GM06990 (cell line): ENCODE results near the gene ZNRF1.
A peak's percentile ranks its signal among the peaks of the same experiment; 100 is the strongest.

Experiments
- DNase-seq: peaks from one replicate; pipeline ENCODE4 v3.0.0-alpha.2; 2011; ENCODE audit not compliant: insufficient read length; ENCODE audit errors: extremely low read depth
- H3K27me3 ChIP-seq: replicated peaks from 2 replicates; pipeline ENCODE4 v1.6.0; 2011; ENCODE audit warnings: low read length; ENCODE audit not compliant: control insufficient read depth, insufficient read depth
- H3K36me3 ChIP-seq: 2 replicates; pipeline ENCODE4 v1.5.1; 2011; ENCODE audit warnings: low read length; ENCODE audit not compliant: control insufficient read depth, insufficient read depth
- H3K4me3 ChIP-seq: replicated peaks from 2 replicates; pipeline ENCODE4 v1.5.1; 2011; ENCODE audit warnings: low read depth, mild to moderate bottlenecking, control low read depth, low read length
- CTCF ChIP-seq: IDR thresholded peaks from 2 replicates; pipeline ENCODE4 v1.5.1; 2011; ENCODE audit warnings: low read length, control low read depth, mild to moderate bottlenecking, inconsistent platforms; ENCODE audit not compliant: insufficient read depth, poor library complexity, severe bottlenecking

ZNRF1 gene

GRCh38 chr16:74998481-74999218 lies at the start of gene ZNRF1:
Gene ZNRF1 (plus strand): TSS chr16:74999024. CDS start chr16:74999672, 648 bp downstream.
- peak; percentile 76 for TF ChIP-seq CTCF
- no peaks in the 10 kb centered on the region for H3K36me3 ChIP-seq
- peak; percentile 94 for DNase-seq
- H3K4me3 ChIP-seq: peak within 1 kb of the TSS; percentile 77
- no peaks in the 10 kb centered on the region for H3K27me3 ChIP-seq

GRCh38 chr16:74949309-74949708 lies 49.5 kb upstream of the ZNRF1 start:
- DNase-seq: no peak
- H3K4me3 ChIP-seq: no peak overlapping the region
- no peak for TF ChIP-seq CTCF
- no peaks in the 10 kb centered on the region for H3K27me3 ChIP-seq
- H3K36me3 ChIP-seq: peaks cover 8% of the 10 kb centered on the region

- Histone ChIP-seq H3K36me3 (peaks cover 9% of the 10 kb centered on the region), H3K27me3 (no peaks in the 10 kb centered on the region), H3K4me3 (no peak overlapping the region)
- TF ChIP-seq CTCF: no peak
- no peak for DNase-seq
Measured at GRCh38 chr16:74950511-74950910, 48.3 kb upstream of the ZNRF1 start.

- no peak for DNase-seq
- H3K27me3 ChIP-seq: no peaks in the 10 kb centered on the region
- TF ChIP-seq CTCF: no peak
- H3K4me3 ChIP-seq: no peak overlapping the region
- H3K36me3 ChIP-seq: peaks cover 12% of the 10 kb centered on the region
Measured at GRCh38 chr16:74951206-74951605, 47.6 kb upstream of the ZNRF1 start.

GRCh38 chr16:74951681-74952080 lies 47.1 kb upstream of the ZNRF1 start:
- DNase-seq: no peak
- H3K4me3 ChIP-seq: no peak overlapping the region
- H3K36me3 ChIP-seq: peaks cover 12% of the 10 kb centered on the region
- no peaks in the 10 kb centered on the region for H3K27me3 ChIP-seq
- TF ChIP-seq CTCF: no peak
